ENCODE data around the gene DUSP28.
"Not testable (repeated sequence)": the region's sequence is repeated elsewhere in the genome, so short reads cannot be mapped to it uniquely, and the experiment has no call there.

Gene DUSP28

GRCh38 chr2:240528406-240529040 is 31.6 kb upstream of the DUSP28 start:
- no peak for DNase-seq

GRCh38 chr2:240529344-240529999 is 30.7 kb upstream of the DUSP28 start:
- DNase-seq, result no peak

GRCh38 chr2:240530181-240530580 is 30.0 kb upstream of the DUSP28 start:
- no peak for DNase-seq

GRCh38 chr2:240531038-240531437 is 29.1 kb upstream of the DUSP28 start:
- DNase-seq, result no peak

- DNase-seq, result no peak
These were observed 28.0 kb upstream of the DUSP28 start for GRCh38 chr2:240532031-240532775.

- DNase-seq, result no peak
These were observed 22.0 kb upstream of the DUSP28 start for GRCh38 chr2:240538031-240538780.

- not testable (repeated sequence) for DNase-seq
These were observed 21.1 kb upstream of the DUSP28 start for GRCh38 chr2:240539101-240539500.

- no peak for DNase-seq
These were observed 20.3 kb upstream of the DUSP28 start for GRCh38 chr2:240539906-240540305.

GRCh38 chr2:240551288-240551687 is 8.9 kb upstream of the DUSP28 start:
- DNase-seq, result no peak

- DNase-seq, result no peak
These were observed 8.3 kb upstream of the DUSP28 start for GRCh38 chr2:240551811-240552210.

GRCh38 chr2:240553956-240554480 is 6.1 kb upstream of the DUSP28 start:
- no peak for DNase-seq

GRCh38 chr2:240554767-240555493 is 5.2 kb upstream of the DUSP28 start:
- DNase-seq, result no peak

- no peak for DNase-seq
These were observed 4.5 kb upstream of the DUSP28 start for GRCh38 chr2:240555541-240556250.

- no peak for DNase-seq
These were observed 3.5 kb upstream of the DUSP28 start for GRCh38 chr2:240556553-240557100.

- DNase-seq, result no peak
These were observed 2.9 kb upstream of the DUSP28 start for GRCh38 chr2:240557101-240557751.

GRCh38 chr2:240557808-240558207 is 2.3 kb upstream of the DUSP28 start, which contains the start of gene ANKMY1:
TSS of gene ANKMY1 (minus strand) at chr2:240557988. CDS start at chr2:240557335, 653 bp downstream.
- DNase-seq, result no peak

- no peak for DNase-seq
These were observed 1.9 kb upstream of the DUSP28 start for GRCh38 chr2:240558236-240558761.

GRCh38 chr2:240559286-240559685 is 871 bp upstream of the DUSP28 start:
- DNase-seq, result no peak

- DNase-seq, result peak; percentile 90
These were observed 545 bp downstream of the DUSP28 start for GRCh38 chr2:240560480-240561324.
